GM18502 (cell line): ENCODE measurements around the gene LOX.
A peak's percentile ranks its signal among the peaks of the same experiment; 100 is the strongest.

Experiments used
- ATAC-seq: cut with Tn5 transposase; IDR thresholded peaks from one replicate; pipeline ENCODE4 v1.9.1; 2021; ENCODE audit warnings: mild to moderate bottlenecking; ENCODE audit not compliant: unreplicated experiment, poor library complexity

The LOX gene

GRCh38 chr5:122056913-122057312 lies 21.1 kb downstream of the LOX start:
- ATAC-seq, result no peak

DNA sequence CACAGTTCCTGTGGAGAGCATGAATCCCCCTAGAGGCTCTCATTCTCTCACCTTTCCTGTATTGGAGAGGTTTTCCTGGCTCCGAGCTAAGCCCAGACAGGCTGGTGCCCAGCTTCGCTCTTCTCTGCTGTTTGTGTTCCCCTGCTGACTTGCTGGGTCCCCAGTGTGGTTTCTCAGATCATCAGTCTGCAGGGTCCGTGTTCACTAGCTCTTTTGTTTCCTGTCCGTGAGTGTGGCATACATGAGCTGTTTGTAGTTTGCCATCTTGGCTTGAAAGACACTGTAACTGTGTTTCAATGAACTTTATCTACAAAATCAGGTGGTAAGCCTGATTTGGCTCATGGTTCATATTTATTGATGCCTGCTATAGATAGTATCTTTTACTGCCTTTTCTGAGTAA lies 23.8 kb downstream of the LOX start:
- no peak for ATAC-seq

DNA sequence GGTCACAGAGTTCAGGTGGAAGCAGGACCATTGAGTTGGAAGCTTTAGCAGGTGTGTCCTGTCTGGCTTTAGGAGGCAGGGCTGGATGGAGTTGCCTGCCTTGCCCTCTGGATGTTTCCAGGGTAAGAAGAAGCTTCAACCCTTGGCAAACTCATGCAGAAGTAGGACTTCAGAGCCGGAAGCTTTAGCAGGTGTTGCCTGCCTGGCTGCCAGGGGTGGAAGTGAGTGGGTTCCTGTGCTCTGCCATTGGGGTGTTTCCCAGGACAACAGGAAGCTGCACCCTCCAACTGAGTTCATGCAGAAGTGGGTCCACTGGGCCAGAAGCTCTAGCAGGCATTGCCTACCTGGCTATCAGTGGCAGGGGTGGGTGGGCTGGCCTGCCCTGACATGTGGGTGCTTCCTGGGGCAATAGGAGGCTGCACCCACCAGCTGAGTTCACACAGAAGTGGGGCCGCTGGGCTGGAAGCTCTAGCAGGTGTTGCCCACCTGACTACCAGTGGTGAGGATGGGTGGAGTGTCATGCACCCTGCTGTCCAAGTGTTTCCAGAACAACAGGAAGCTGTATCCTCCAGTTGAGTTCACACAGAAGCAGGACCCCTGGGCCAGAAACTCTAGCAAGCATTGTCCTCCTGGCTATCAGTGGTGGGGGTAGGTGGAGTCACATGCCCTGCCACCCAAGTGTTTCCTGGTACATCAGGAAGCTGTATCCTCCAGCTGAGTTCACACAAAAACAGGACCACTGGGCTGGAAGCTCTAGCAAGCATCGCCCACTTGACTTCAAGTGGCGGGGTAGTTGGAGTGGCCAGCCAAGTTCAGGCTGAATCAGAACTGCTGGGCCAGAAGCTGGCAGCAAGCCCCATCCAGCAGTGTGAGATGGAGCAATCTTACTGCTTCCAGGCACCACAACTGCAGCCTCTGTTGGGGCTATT lies 24.6 kb downstream of the LOX start:
- no peak for ATAC-seq

DNA sequence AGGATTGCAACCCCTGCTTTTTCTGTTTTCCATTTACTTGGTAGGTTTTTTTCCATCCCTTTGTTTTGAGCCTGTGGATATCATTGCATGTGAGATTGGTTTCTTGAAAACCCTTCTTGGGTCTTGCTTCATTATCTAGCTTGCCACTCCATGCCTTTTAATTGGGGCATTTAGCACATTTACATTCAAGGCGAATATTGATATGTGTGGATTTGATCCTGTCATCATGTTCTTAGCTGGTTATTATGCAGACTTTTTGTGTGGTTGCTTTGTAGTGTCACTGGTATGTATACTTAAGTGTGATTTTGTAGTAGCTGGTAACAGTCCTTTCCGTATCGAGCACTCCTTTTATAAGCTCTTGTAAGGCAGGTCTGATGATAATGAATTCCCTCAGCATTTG lies 26.5 kb downstream of the LOX start:
- no peak for ATAC-seq

- ATAC-seq, result no peak
Observed at GRCh38 chr5:122050959-122051358, 27.1 kb downstream of the LOX start.

DNA sequence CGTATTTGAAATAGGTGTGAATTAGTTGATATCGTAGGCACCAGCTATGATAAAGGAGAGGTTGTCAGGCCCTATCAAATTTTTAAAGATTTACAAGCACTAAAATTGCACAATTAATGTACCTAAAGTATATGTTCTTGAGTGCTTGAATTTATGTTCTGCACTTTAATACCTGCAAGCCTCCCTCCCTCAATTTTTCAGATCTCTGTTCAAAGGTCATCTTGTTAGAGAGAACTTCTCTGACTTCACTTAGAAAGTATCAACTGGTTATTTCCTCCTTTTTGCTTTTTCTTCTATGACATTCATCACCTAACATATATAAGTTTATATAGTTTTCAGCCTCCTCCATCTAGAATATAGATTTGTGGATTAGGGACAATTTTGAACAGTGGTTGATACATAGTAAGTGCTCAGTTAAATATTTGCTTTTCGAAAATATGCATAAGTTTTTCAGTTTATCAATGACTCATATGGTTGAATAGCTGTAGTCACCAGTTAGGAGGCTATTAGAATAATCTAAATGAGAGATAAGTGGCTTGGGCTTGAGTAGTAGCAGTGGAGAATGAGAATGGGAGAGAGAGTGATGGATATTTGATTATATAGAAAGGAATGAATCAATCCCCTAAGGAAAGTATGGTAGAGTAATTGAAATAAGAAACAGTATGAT lies 37.3 kb downstream of the LOX start:
- ATAC-seq, result no peak

DNA sequence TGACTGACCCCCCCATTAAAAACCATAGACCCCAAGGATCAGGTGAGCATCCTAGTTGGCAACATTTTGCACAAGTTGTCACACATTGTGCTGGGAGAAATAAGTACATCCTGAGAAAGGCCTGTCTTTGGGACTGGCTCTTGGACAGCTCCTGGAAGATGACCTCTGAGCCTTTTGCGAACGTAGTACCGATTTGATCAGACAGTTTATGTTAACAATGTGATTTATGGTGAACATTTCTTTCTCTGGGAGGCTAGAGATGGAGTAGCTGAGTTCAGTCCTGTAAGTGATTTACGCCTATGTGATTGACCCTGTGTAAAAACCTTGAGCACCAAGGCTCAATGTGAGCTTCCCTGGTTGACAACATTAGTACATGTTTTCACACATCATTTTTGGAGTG lies 41.7 kb downstream of the LOX start:
- ATAC-seq, result no peak

DNA sequence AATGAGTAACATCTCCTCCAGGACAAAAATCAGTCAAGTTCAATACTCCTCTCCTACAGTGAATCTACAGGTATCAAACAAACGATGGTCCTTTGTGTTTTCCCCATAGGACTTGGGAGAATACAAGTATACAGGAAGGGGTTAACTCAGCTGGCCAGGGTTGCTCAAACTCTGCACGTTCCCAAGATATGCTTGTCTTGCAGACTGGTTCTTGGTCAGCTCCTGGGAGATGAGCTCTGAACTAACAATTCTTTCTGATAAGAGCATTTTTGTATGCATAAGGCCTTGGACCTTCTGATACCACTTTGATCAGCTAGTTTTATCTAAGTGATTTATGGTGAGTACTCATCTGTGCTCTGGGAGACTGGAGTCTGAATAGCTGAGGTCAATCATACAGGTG lies 42.1 kb downstream of the LOX start:
- ATAC-seq, result no peak

DNA sequence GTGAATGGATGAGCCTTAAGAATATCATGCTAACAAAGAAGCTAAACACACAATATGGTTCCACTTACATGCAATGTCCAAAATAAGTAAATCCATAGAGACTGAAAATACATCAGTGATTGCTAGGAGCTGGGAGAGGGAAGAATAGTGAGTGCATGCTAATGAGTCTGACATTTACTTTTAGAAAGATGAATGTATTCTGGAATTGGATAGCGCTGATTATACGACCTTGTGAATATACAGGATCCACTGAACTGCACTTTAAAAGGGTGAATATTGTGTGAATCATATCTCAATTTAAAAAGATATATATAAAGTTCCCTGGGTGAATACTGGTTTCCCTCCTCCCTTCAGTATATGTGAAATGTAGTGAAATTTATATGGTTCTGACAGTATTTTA lies 46.2 kb downstream of the LOX start:
- ATAC-seq, result no peak

GRCh38 chr5:122030251-122030650 lies 47.8 kb downstream of the LOX start:
- ATAC-seq, result no peak

DNA sequence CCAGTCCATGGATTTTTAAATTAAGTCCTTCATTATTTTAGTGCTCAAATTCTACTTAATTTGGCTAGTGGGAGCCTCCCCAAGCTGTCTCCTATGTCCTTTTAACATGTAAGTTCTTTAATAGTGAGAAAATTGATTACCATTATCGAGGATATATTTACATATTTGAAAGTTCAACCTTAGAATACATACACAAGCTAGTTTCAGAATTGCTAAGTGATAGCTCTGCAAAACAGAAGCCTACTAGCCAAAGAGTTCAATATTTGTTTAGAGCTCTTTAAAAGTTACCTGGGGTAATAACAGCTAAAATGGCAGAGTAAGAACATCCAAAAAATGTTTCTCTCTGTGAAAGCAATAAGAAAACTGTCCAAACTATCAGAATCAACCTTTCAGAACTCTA lies 48.2 kb downstream of the LOX start:
- ATAC-seq, result no peak

GRCh38 chr5:122022966-122023365 lies 55.1 kb downstream of the LOX start:
- ATAC-seq, result peak; percentile 63

DNA sequence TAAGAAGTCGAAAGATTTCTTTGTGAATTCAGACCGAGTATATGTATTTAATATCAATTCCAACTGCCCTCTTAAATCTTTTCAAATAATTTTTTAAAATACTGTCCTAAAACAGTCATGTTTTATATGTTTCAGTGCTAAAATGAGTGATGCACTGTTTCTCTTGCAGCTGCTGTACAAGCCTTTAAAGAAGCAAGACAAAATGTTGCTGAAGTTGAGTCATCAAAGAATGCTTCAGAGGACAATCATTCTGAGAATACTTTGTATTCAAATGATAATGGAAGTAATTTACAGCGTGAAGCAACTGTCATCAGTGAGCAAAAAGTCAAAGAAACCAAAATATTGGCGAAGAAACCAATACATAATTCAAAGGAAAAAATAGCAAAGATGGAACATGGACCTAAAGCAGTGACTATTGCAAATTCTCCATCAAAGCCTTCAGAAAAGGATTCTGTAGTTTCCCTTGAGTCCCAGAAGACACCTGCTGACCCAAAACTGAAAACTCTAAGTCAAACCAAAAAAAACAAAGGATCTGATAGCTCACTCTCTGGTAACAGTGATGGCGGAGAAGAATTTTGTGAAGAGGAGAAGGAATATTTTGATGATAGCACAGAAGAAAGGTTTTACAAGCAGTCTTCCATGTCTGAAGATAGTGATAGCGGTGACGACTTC lies 58.0 kb downstream of the LOX start:
- ATAC-seq, result peak; percentile 70

DNA sequence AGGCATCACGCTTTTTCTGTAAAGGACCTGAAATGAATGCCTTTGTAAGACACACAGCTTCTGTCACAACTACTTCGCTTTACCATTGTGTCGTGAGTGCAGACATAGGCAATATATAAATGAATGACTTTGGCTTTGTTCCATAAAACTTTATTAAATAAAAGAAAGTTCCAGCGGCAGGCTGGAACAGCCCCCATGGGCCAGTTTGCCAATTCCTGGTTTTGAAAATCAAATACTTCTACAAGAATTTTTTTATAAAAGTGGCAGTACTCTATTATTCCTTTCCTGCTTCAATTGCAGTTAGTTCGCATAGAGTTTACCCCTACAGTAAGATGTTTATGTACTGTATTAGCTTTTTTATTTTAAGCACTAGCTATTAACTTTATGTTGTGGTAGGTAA lies 62.6 kb downstream of the LOX start:
- no peak for ATAC-seq

GRCh38 chr5:122014236-122014935 lies 63.7 kb downstream of the LOX start:
- ATAC-seq, result no peak
